Subcutaneous abdominal adipose tissue (tissue), 5 donors: Measurements from ENCODE around the gene CCDC60.

Experiments
- H3K27ac ChIP-seq: one replicate; pipeline ENCODE4 v1.7.0; 2013; ENCODE audit warnings: low read depth, mild to moderate bottlenecking, inconsistent platforms, low read length, moderate library complexity
- H3K27me3 ChIP-seq, 5 donors: one replicate each; pipeline ENCODE4 v1.7.0; 2013; ENCODE audit warnings: low read length in 5 of 5, inconsistent platforms in 1 of 5; ENCODE audit not compliant: control insufficient read depth in 5 of 5, insufficient read depth in 4 of 5
- H3K36me3 ChIP-seq, 5 donors: one replicate each; pipeline ENCODE4 v1.7.0; 2013; ENCODE audit warnings: low read length in 5 of 5; ENCODE audit not compliant: control insufficient read depth in 5 of 5, insufficient read depth in 5 of 5
- H3K4me1 ChIP-seq, 5 donors: one replicate each; pipeline ENCODE4 v1.7.0; 2013; ENCODE audit warnings: low read length in 5 of 5, mild to moderate bottlenecking in 3 of 5, moderate library complexity in 1 of 5; ENCODE audit not compliant: control insufficient read depth in 5 of 5, insufficient read depth in 5 of 5
- H3K4me3 ChIP-seq, 5 donors: one replicate each; pipeline ENCODE4 v1.7.0; 2013; ENCODE audit warnings: low read length in 5 of 5, low read depth in 1 of 5
- H3K9ac ChIP-seq, 5 donors: one replicate each; pipeline ENCODE4 v1.7.0; 2013; ENCODE audit warnings: low read length in 5 of 5, mild to moderate bottlenecking in 4 of 5, moderate library complexity in 3 of 5
- H3K9me3 ChIP-seq, 5 donors: one replicate each; pipeline ENCODE4 v1.7.0; 2013; ENCODE audit warnings: low read length in 5 of 5; ENCODE audit not compliant: control insufficient read depth in 5 of 5
- donor health status: healthy.
- donor health status: healthy.
- donor health status: healthy.
- donor health status: healthy.
- donor health status: healthy.

The CCDC60 gene

GRCh38 chr12:119375883-119376190 lies 41.3 kb downstream of the CCDC60 start:
- H3K27ac ChIP-seq = no peak overlapping the region
- H3K27me3 ChIP-seq = no peaks in the 10 kb centered on the region
- no peak overlapping the region for H3K9ac ChIP-seq
- H3K9me3 ChIP-seq = peaks cover 0 to 3% (median 0%) of the 10 kb centered on the region in 5 donors
- H3K36me3 ChIP-seq = no peaks in the 10 kb centered on the region
- peaks cover 0 to 8% (median 4%) of the 10 kb centered on the region in 5 donors for H3K4me1 ChIP-seq
- no peak overlapping the region for H3K4me3 ChIP-seq

GRCh38 chr12:119378903-119379302 lies 44.4 kb downstream of the CCDC60 start:
- Histone ChIP-seq H3K9ac (no peak overlapping the region), H3K4me3 (no peak overlapping the region), H3K27ac (no peak overlapping the region), H3K36me3 (no peaks in the 10 kb centered on the region), H3K9me3 (peaks cover 0 to 3% (median 0%) of the 10 kb centered on the region in 5 donors), H3K4me1 (peaks cover 0 to 8% (median 4%) of the 10 kb centered on the region in 5 donors), H3K27me3 (no peaks in the 10 kb centered on the region)

- H3K36me3 ChIP-seq = no peaks in the 10 kb centered on the region
- H3K9ac ChIP-seq = no peak overlapping the region
- H3K4me1 ChIP-seq = no peaks in the 10 kb centered on the region
- H3K9me3 ChIP-seq = peaks cover 0 to 5% (median 3%) of the 10 kb centered on the region in 5 donors
- no peaks in the 10 kb centered on the region for H3K27me3 ChIP-seq
- no peak overlapping the region for H3K4me3 ChIP-seq
- H3K27ac ChIP-seq = no peak overlapping the region
These were observed 47.1 kb downstream of the CCDC60 start for GRCh38 chr12:119381471-119382235.

- H3K9me3 ChIP-seq = peaks cover 0 to 5% (median 3%) of the 10 kb centered on the region in 5 donors
- no peak overlapping the region for H3K4me3 ChIP-seq
- H3K27ac ChIP-seq = no peak overlapping the region
- H3K9ac ChIP-seq = no peak overlapping the region
- no peaks in the 10 kb centered on the region for H3K36me3 ChIP-seq
- H3K27me3 ChIP-seq = no peaks in the 10 kb centered on the region
- H3K4me1 ChIP-seq = no peaks in the 10 kb centered on the region
These were observed 48.7 kb downstream of the CCDC60 start for GRCh38 chr12:119383206-119383605.

- Histone ChIP-seq H3K4me1 (no peaks in the 10 kb centered on the region), H3K4me3 (no peak overlapping the region), H3K9ac (no peak overlapping the region), H3K36me3 (no peaks in the 10 kb centered on the region), H3K27ac (no peak overlapping the region), H3K9me3 (peaks cover 0 to 5% (median 3%) of the 10 kb centered on the region in 5 donors), H3K27me3 (peaks cover 0 to 1% (median 0%) of the 10 kb centered on the region in 5 donors)
These were observed 49.8 kb downstream of the CCDC60 start for GRCh38 chr12:119384340-119384739.

GRCh38 chr12:119385659-119386058 lies 51.1 kb downstream of the CCDC60 start:
- H3K4me3 ChIP-seq = no peak overlapping the region
- H3K9me3 ChIP-seq = peaks cover 0 to 4% (median 0%) of the 10 kb centered on the region in 5 donors
- H3K36me3 ChIP-seq = no peaks in the 10 kb centered on the region
- peaks cover 0 to 4% (median 0%) of the 10 kb centered on the region in 5 donors for H3K27me3 ChIP-seq
- no peak overlapping the region for H3K27ac ChIP-seq
- no peaks in the 10 kb centered on the region for H3K4me1 ChIP-seq
- H3K9ac ChIP-seq = no peak overlapping the region

GRCh38 chr12:119389687-119390086 lies 55.2 kb downstream of the CCDC60 start:
- Histone ChIP-seq H3K9ac (no peak overlapping the region), H3K36me3 (no peaks in the 10 kb centered on the region)

GRCh38 chr12:119391673-119392072 lies 57.1 kb downstream of the CCDC60 start:
- H3K27ac ChIP-seq = no peak overlapping the region
- no peaks in the 10 kb centered on the region for H3K36me3 ChIP-seq
- no peak overlapping the region for H3K4me3 ChIP-seq
- no peak overlapping the region for H3K9ac ChIP-seq
- H3K27me3 ChIP-seq = peaks cover 0 to 4% (median 0%) of the 10 kb centered on the region in 5 donors
- H3K9me3 ChIP-seq = no peaks in the 10 kb centered on the region
- H3K4me1 ChIP-seq = no peaks in the 10 kb centered on the region

More at GRCh38 chr12:119389687-119390086, 55.2 kb downstream of the CCDC60 start:
- Histone ChIP-seq H3K4me3 (no peak overlapping the region), H3K27me3 (peaks cover 0 to 4% (median 0%) of the 10 kb centered on the region in 5 donors), H3K9me3 (peaks cover 0 to 2% (median 0%) of the 10 kb centered on the region in 5 donors), H3K27ac (no peak overlapping the region), H3K4me1 (no peaks in the 10 kb centered on the region)

GRCh38 chr12:119393677-119394076 lies 59.1 kb downstream of the CCDC60 start:
- peaks cover 0 to 4% (median 0%) of the 10 kb centered on the region in 5 donors for H3K27me3 ChIP-seq
- no peaks in the 10 kb centered on the region for H3K36me3 ChIP-seq
- no peak overlapping the region for H3K9ac ChIP-seq
- peaks cover 0 to 4% (median 0%) of the 10 kb centered on the region in 5 donors for H3K9me3 ChIP-seq
- H3K4me3 ChIP-seq = no peak overlapping the region
- H3K4me1 ChIP-seq = no peaks in the 10 kb centered on the region
- no peak overlapping the region for H3K27ac ChIP-seq

GRCh38 chr12:119397540-119397939 lies 63.0 kb downstream of the CCDC60 start:
- no peak overlapping the region for H3K27ac ChIP-seq
- peaks cover 0 to 4% (median 0%) of the 10 kb centered on the region in 5 donors for H3K9me3 ChIP-seq
- H3K36me3 ChIP-seq = no peaks in the 10 kb centered on the region
- H3K9ac ChIP-seq = no peak overlapping the region
- no peaks in the 10 kb centered on the region for H3K4me1 ChIP-seq
- no peak overlapping the region for H3K4me3 ChIP-seq
- H3K27me3 ChIP-seq = no peaks in the 10 kb centered on the region
